ENCODE measurements around the gene CDO1. TPM values are rescaled to one million over a fixed set of nuclear protein-coding genes. Genes with fewer than 3 reads are reported as not detected.

The CDO1 gene
- total RNA-seq, 4 donors from 2014 or later, result 1.2 to 10.7 (median 3.2) TPM

GRCh38 chr5:115843444-115844130, 27.1 kb upstream of the CDO1 start:
- no peaks in the 10 kb centered on the region for H3K36me3 ChIP-seq
- H3K4me3 ChIP-seq, result peak overlapping the region in 3 of 4 donors; percentile 73 to 98 (median 93)
- no peak for TF ChIP-seq POLR2A (IDR thresholded peaks at IDR 0.05)
- no peak for TF ChIP-seq CTCF (IDR thresholded peaks at IDR 0.05)
- DNase-seq, result no peak
- no peaks in the 10 kb centered on the region for H3K9me3 ChIP-seq
- H3K4me1 ChIP-seq, result peaks cover 0 to 28% (median 12%) of the 10 kb centered on the region in 4 donors
- H3K27ac ChIP-seq, result no peak overlapping the region
- H3K27me3 ChIP-seq, result no peaks in the 10 kb centered on the region

GRCh38 chr5:115842952-115843351, 26.5 kb upstream of the CDO1 start:
- Histone ChIP-seq H3K9me3 (no peaks in the 10 kb centered on the region), H3K27ac (peak overlapping the region in 2 of 4 donors; percentile 91 to 93), H3K27me3 (no peaks in the 10 kb centered on the region), H3K4me3 (peak overlapping the region; percentile 73 to 98 (median 85)), H3K36me3 (no peaks in the 10 kb centered on the region), H3K4me1 (peaks cover 0 to 32% (median 13%) of the 10 kb centered on the region in 4 donors)
- no peak for TF ChIP-seq POLR2A (IDR thresholded peaks at IDR 0.05)
- TF ChIP-seq CTCF (IDR thresholded peaks at IDR 0.05), result no peak
- DNase-seq, result no peak

GRCh38 chr5:115842089-115842935, 25.9 kb upstream of the CDO1 start:
- Histone ChIP-seq H3K27me3 (no peaks in the 10 kb centered on the region), H3K27ac (peak overlapping the region; percentile 91 to 97 (median 94)), H3K4me3 (peak overlapping the region; percentile 73 to 98 (median 85)), H3K36me3 (peaks cover 0 to 3% (median 0%) of the 10 kb centered on the region in 3 donors), H3K9me3 (no peaks in the 10 kb centered on the region), H3K4me1 (peaks cover 0 to 32% (median 13%) of the 10 kb centered on the region in 4 donors)
- no peak for TF ChIP-seq CTCF (IDR thresholded peaks at IDR 0.05)
- no peak for TF ChIP-seq POLR2A (IDR thresholded peaks at IDR 0.05)
- peak in 2 of 3 donors; percentile 37 to 56 for DNase-seq

GRCh38 chr5:115841382-115842088, 25.1 kb upstream of the CDO1 start, which contains the start of the genes AP3S1 and ATG12:
AP3S1 (plus strand) TSS chr5:115841935; CDS start chr5:115842038, 103 bp downstream.
ATG12 (minus strand) TSS chr5:115841565; CDS start chr5:115841552, 13 bp downstream.
- DNase-seq, result peak; percentile 90 to 96 (median 95)
- Histone ChIP-seq H3K4me3 (peak within 1 kb of the TSS; percentile 73 to 98 (median 85)), H3K27ac (peak within 1 kb of the TSS; percentile 91 to 97 (median 94)), H3K9me3 (no peaks in the 10 kb centered on the region), H3K27me3 (no peaks in the 10 kb centered on the region), H3K4me1 (peaks cover 0 to 32% (median 13%) of the 10 kb centered on the region in 4 donors), H3K36me3 (peaks cover 0 to 11% (median 0%) of the 10 kb centered on the region in 3 donors)
- TF ChIP-seq CTCF (IDR thresholded peaks at IDR 0.05) (no peak), POLR2A (IDR thresholded peaks at IDR 0.05) (peak; percentile 82 to 85)

GRCh38 chr5:115840873-115841272, 24.4 kb upstream of the CDO1 start:
- no peaks in the 10 kb centered on the region for H3K9me3 ChIP-seq
- no peak for TF ChIP-seq POLR2A (IDR thresholded peaks at IDR 0.05)
- no peak for TF ChIP-seq CTCF (IDR thresholded peaks at IDR 0.05)
- peak overlapping the region; percentile 73 to 98 (median 85) for H3K4me3 ChIP-seq
- no peaks in the 10 kb centered on the region for H3K27me3 ChIP-seq
- no peak for DNase-seq
- peaks cover 0 to 18% (median 0%) of the 10 kb centered on the region in 3 donors for H3K36me3 ChIP-seq
- peak overlapping the region; percentile 91 to 97 (median 94) for H3K27ac ChIP-seq
- peaks cover 0 to 32% (median 13%) of the 10 kb centered on the region in 4 donors for H3K4me1 ChIP-seq

Data from Peyer's patch (tissue), 4 donors.